Left lobe of liver (tissue), 2 donors: ENCODE results near the gene LRRN3. TPM values are rescaled to one million over a fixed set of nuclear protein-coding genes. Genes with fewer than 3 reads are reported as not detected.
A peak's percentile ranks its signal among the peaks of the same experiment; 100 is the strongest.

Experiments used
- ATAC-seq: fragments of 200-7000 bp; cut with Tn5 transposase; one replicate; pipeline ENCODE4 v1.9.1; 2020; ENCODE audit warnings: mild to moderate bottlenecking, moderate library complexity
- DNase-seq: peaks from one replicate; pipeline ENCODE4 v3.0.0-alpha.2; 2020; ENCODE audit warnings: low spot score
- total RNA-seq: library from RNA; stranded (reverse); gene quantifications from one replicate; pipeline ENCODE4 v1.2.1, GENCODE V29; 2021
- donor health status: DM: no; HTN: no; CAD: no; lungs with moderate emphysema.
- donor health status: DM: no; HTN: yes; CAD: no.

The LRRN3 gene
- total RNA-seq, 1 donor from 2014 or later, result 0.48 TPM

DNA sequence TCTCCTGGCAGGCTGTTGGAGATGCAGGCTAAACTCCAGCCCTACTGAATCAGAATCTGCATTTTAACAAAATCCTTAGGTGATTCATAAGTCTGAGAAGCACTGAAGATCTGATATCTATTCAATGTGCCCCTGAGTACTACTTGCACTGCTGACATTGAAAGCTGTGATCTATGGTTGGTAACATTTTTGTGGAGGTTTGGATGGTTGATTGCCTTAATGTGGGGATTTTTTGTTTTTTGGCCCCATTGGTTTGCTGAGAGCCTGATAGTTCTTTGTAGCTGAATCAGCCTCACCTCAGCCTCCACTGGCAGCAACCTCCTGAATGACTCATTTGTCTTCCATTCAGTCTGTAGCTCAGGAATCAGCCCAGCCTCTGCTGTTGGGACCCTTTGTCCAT is 14.7 kb upstream of the LRRN3 start:
- DNase-seq, result no peak
- ATAC-seq, result no peak

DNA sequence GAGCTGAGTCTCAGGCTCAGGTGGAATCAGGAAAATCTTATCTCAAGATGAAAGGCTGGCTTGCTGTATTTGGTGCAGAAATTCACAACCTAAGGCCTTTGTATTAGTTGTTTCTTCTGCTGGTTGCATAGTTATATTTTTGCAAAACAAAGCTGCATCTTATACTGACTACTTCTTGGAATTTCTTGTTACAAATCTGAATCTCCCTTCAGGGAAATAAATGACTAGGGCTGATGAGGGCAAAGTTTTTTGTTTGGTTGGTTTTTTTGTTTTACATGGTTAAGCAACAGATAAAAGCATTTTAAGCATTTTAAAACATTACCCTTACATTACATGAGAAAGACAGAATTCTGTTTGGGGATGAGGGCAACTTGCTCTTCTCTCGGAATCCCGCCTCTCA is 13.9 kb upstream of the LRRN3 start:
- no peak for DNase-seq
- ATAC-seq, result no peak

DNA sequence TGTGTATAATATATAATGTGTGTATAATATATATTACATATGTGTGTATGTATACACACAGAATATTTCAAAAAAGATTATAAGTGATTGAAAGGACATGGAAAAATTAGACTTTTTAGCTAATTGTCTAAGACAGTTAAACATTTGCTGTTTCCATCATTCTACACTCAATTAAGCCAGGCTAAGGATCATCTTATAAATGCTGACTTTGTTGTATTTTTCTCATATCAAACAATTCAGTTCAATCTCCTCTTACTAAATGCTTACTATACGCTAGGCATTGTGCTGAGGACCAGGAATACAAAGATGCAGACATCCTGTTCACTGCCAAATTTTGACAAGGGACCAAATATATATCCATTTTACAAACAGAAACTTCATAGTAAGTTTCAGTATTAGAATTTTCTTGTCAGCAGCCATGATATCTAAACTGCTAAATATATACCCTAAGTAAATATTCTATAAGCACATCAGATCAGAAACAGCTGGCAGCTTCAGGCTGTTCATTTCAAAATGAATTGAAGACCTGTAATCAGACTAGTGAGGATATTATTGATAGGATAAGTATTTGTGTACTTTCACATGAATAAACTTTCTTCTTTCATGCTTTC is 10.3 kb upstream of the LRRN3 start:
- DNase-seq, result no peak
- no peak for ATAC-seq

DNA sequence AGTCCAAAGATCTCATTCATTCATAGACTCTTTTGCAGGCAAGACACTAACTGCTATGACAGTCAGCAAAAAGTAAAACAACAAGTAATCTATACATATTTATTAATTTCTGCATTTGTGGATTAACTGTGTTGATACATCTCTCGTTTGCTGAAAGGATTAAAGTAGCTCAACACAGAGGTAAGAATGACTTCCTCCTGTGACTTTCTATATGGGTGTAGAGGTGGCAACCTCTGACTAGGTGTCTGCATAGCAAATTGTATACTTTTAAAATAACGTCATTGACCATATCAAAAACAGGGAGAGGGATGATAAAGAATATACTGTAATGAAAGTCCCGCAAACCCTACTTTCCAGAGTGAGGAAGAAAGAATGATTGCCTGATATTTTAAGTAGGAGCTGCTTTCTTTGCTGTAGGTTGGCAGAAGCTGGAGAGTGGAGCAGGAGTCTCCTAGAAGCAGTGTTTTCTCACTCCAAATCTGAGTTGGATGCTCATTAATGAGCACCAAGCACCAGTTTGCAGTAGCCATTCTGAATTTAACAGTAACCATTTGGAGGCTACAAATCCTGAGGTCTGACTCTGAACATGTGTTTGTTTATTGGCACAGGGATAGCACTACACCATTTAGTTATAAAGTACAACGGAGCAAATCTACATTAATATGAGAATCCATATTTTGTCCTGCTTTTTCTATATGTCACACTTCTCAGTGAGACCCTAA is 9.2 kb upstream of the LRRN3 start:
- DNase-seq (no peak), ATAC-seq (no peak)

DNA sequence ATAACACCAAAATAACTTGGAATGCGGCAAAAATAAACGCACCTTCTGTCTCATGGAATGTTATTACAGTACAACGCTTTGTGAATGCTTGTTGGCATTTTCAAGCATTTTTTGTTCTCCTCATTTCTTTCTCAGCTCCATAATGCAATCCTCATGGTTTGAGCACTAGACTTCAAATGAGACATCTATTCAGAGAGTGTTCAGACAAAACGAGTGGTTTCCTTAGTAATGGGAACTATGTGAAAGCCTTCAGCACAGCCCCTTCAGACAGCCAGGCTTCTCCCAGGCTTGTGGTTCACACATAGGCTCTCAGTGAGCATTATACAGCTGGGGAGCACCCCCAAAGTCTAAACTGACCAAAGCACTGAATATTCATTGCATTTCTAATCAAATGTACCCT is 8.6 kb upstream of the LRRN3 start:
- no peak for ATAC-seq
- no peak for DNase-seq

DNA sequence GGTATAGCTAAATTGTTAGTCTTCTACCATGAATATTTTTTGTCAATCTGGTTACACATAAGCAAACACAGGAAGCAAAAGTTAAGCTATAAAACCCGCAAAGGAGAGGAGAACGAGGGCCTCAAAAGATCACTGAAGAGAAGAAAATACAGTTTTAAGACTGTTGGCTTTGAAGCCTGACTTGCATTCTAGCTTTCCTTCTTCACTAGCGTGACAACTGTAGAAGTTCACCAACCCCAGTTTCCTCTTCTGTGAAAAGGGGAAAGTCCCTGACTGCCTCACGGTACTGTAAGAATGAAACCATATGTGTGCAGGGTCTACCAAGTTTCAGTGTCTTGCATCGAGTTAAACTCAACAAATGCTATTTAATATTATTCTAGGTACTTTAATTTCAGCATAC is 7.5 kb upstream of the LRRN3 start:
- no peak for ATAC-seq
- DNase-seq, result no peak

DNA sequence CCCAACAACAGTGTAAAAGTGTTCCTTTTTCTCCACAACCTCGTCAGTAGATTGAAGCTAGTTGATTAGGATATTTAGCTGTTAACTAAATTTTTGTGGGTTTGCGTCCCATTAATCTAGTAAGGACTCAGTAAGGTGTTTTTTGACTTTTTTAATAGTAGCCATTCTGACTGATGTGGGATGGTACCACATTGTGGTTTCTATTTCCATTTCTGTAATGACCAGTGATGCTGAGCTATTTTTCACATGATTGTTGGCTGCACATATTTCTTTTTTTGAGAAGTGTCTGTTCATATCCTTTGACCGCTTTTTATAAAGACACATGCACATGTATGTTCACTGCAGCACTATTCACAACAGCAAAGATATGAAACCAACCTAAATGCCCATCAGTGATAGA is 5.6 kb upstream of the LRRN3 start:
- DNase-seq, result no peak
- no peak for ATAC-seq

DNA sequence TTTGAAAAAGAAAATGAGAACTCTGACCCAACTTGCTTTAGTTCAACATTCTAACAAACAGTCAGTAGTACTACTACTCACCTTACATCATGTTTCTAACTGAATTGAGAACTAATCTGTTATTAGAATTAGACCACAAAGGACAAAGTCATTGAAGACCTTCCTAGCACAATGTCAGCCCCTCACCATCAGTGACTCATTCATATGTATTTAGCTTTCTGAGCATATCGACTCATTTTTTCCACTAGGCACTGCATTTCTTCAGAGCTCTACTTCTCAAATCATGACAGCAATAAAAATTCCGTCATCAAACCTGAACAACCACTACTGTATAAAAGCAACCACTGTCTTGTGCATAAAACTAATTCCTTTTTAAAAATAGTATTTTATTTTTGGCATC is 4.4 kb upstream of the LRRN3 start:
- DNase-seq (no peak), ATAC-seq (no peak)

DNA sequence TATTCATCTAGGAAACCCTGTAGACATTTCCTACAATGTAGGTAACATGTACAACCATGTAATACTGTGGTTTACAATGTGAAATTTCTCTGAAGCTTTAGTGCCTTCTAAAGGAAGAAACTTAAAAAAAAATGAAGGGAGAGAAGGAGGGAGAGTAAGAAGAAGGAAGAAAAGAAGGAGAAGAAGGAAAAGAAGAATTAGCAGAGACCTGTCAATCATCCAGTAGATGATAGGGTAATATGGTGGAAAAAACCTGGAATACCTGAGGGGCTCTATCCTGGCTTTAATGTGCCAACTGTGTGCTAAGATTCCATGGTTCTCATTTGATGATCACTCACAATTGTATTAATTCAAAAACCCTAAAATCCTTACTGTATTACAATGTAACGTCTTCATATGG is 2.6 kb upstream of the LRRN3 start:
- no peak for DNase-seq
- ATAC-seq, result no peak

DNA sequence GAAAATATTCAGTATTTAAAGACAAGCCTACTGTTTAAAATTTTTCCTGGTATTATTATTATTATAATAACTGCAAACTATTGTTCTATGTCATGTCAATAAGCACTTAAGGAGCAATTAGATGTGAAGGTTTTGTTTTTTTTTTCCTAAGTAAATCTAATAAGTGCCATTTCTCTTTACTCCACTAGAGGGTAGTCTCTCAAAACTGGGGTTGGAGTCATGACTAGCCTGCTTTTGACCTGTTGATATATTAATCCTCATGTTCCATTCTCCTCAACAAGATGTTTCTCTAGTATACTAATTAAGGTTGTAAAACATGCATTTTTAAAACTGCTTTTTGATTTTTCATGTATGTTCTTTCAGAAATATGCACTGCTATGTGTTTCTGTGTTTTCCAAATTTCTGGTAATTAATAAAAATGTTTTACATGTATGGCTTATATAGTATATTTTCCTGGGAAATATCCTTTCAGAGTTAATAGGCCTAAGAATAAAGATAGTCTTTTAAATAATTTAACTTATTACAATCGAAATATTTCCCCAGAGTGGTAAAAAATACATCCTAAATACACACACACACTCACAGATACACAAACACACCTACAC is 1.0 kb upstream of the LRRN3 start:
- ATAC-seq (peak; percentile 87), DNase-seq (no peak)

DNA sequence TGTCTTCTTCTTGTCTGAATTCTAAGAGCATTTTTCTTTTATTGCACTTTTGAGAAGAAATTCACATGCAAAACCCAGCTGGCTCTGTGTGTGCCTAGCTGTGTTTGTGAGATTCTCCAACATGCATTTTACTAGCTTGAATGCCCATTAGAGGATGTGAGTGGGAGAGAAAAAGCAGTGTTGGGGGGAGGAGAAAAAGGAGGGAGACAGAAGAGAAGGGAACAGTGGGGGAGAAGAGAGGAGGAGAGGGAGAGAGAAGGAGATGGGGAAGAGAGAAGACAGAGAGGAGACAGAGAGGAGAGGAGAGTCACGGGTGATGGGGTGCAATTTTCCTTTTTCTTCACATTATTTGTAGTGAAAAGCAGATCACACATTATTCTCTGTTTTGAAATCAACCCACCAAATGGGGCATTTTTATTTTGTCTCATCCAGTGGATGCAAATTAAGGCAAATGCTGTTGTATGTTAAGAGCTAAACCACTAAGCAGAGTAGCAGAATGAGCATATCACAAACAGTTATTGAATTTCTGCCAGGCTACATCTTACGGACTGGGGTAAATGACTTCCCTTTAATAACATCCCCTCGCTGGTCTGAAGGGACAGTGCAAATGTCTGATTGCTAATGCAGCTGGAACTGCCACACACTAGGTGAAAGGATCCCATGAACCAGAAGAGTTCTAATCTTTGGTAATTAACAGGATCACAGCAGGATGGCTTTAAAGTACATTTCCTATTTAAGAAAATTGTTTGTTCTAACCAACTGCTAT is 849 bp downstream of the LRRN3 start:
- ATAC-seq (peak; percentile 19), DNase-seq (no peak)

DNA sequence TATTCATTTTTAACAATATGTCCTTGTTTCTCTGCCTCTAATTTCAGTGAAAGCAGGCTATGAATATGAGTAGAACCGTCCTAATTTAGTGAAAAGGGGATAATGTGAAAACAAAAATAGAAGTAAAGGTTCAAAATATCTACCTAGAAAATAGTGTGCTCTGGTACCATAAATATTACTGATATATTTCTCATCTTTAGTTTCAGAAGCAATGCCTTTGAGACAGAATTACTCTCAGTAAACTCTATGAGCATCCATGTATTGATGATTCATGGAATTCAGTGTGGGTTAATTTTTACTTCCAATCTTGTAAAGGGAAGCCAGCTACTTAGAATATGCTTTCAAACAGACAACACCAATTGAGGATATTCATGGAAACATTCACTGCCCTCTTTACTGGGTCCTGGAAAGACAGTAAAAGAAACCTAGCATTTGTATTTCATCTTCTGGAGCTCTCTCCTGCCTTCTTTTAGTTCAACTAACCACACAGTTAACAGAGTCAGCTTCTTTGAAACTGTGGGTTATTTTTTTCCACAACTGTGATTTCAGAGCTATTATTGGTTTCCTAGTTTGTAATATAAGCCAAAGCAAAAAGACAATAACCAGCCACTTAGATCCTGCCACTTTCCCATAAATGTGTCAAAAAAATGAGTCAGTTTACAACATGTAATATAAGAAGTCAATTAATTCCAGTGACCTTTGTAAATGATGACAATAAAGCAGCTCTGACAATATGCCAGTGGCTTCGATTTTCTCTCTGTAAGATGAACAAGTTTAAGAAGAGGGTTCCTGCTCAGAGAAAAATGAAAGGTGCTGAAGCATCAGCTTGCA is 1.7 kb downstream of the LRRN3 start:
- DNase-seq (no peak), ATAC-seq (no peak)

DNA sequence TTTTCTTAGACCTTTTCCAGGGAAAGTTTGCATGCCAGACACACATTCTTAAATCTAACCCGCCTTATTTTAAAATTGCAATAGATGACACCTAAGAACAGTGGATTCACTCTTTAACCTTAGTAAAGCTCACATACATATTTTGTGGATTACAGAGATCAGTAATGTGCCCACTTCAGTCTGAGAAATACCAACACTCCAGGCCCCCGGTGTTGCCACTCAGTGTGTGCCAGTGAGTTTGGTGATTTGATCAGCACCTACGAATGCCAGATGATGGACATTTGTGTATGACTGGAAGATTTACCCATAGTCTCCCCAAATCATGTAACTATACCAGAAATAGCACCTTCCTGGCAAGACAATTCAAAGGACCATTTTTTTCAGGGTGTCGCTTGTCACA is 2.6 kb downstream of the LRRN3 start:
- no peak for ATAC-seq
- DNase-seq, result no peak

DNA sequence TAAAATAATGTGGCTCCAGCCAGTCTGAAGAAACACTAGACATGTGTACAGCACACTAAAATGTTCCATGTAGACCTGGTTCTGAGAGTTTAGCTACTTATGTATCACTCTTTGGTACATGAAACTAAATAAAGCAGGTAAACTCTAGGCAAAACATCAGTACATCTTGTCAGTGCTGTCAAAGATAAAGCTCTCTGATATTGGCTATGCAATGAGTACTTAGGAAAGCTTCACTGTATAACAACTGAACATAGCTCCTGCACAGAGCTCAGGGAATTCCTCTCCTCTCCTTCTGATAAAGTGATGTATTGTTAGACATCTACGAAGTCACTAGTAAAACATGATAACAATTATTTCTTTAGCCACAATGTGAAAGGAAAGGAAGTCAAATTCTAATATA is 3.5 kb downstream of the LRRN3 start:
- ATAC-seq (no peak), DNase-seq (no peak)

DNA sequence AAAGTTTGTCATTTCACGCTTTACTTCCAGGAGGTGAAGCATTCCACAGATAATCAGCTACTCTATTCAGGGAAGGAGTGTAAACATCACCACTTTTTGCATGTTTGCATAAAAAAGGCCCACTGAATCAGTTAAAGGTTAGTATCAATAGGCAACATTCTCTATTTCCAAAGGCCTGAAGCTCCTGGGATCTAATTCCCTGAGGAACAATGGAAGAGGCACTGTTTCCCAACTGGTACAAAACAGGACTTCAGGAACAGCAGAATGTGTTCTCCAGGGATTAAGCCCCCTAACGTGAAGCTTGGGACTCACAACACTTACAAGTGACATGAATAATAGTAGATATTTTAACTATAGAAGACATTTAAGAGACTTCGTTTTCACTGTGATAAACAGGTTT is 6.1 kb downstream of the LRRN3 start:
- ATAC-seq, result no peak
- DNase-seq, result no peak

DNA sequence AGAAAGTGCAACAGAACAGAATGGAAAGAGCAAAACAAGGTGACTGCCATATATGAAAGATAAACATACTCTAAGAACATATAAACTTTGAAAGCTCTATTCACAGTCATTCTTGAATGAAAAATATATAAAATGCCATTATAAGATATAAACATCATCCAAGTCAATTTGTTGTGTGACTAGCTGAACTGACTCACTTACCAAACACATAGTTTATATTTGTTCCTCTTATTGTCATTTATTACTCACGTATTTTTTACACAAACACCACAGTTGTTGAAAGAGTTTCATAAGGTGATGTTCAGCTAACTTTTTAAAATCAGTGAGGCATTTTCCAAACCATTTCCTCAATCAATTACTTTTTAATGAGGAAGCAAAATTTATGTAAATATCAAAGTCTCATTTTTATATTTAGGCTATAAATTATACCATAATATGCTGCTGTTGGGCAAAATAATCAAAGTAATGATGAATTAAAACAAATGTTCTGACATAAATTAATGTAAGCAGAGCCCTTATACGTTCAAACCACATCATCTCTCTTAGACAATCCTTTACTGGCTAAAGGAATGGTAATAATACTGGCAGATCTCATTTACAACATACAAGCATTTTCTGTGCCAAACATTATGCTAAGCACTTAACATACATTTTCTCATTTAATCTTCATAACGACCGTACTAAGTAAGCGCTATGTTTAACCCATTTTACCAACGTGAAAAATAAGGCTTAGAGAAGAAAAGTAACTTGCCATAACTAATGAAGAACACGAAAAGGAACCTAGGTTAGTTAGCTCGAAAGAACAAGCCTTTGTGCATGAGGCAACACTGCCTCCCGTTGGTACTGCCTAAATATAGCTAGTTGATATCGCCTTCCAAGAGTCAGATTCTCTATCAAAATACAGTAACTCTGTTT is 7.3 kb downstream of the LRRN3 start:
- ATAC-seq, result peak; percentile 76

DNA sequence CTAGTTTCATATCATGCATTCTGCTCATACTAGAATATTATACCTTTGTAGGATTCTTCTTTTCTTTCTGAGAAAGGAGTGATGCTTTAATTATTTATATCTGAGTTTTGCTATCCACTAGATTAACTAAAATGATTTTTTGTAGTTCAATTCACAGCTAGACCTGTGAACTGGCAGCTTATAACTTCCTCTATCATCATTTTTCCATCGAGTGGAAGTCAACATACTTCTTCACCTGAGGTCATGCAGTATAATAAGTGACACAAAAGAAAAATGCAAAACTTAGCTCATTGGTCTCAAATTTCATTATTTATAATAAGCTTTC is 8.0 kb downstream of the LRRN3 start:
- ATAC-seq, result no peak
- DNase-seq, result no peak

More for the DNA sequence above, 7.3 kb downstream of the LRRN3 start:
- DNase-seq, result no peak

DNA sequence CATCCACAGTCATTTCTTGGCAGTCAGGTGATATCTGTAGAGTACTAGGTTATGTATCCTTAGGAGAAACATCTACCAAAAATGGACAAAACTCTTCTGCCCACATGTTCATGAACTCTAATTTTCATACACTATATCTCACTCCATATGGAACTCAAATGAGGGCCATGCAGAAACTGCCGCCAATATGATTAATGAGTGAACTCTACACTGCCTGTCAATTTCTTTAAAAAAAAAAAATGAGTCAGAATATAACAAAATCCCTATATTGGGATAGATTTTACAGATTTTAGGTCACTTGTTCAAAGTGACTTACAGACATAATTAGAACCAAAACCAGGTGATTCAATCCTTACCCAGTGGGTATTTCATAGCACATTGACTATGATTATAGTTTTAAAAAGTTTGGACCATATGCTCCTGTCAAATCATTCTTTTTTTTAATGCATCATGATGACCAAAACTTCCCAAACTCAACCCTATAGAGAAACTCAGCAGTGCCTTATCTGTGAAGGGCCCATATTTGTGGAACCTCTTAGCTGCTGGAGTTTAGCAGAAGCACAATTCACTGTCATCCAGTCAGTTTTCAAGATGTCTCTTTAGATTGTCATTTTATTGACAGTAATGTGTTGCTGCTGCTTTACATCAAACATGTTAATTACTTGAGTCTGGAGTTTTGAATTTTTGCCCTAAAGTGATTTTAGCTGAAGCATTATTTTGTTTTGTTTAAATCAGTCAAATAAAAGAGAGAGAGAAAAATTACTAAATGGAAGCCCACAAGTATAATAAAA is 11.1 kb downstream of the LRRN3 start:
- no peak for ATAC-seq
- no peak for DNase-seq

DNA sequence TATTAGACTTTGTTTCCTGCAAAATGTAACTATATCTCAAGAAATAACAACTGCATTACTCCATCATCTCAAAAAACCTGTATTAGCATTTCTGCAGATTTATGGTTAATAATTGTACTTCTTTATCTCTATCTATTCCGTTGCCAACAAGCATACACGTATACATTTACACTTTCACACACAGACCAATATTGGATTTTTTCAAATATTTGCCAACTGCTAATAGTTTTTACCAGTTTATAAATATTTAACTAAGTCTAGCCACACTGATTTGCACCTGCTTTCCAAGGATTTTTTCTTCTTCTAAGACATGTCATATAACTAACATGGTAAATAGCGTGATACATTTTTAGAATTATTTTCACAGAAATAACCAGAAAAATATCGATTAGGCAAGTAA is 12.2 kb downstream of the LRRN3 start:
- ATAC-seq (no peak), DNase-seq (no peak)
